ENCODE measurements around the gene AGT.
"Not testable (repeated sequence)": the region's sequence is repeated elsewhere in the genome, so short reads cannot be mapped to it uniquely, and the experiment has no call there.

Gene AGT

DNA sequence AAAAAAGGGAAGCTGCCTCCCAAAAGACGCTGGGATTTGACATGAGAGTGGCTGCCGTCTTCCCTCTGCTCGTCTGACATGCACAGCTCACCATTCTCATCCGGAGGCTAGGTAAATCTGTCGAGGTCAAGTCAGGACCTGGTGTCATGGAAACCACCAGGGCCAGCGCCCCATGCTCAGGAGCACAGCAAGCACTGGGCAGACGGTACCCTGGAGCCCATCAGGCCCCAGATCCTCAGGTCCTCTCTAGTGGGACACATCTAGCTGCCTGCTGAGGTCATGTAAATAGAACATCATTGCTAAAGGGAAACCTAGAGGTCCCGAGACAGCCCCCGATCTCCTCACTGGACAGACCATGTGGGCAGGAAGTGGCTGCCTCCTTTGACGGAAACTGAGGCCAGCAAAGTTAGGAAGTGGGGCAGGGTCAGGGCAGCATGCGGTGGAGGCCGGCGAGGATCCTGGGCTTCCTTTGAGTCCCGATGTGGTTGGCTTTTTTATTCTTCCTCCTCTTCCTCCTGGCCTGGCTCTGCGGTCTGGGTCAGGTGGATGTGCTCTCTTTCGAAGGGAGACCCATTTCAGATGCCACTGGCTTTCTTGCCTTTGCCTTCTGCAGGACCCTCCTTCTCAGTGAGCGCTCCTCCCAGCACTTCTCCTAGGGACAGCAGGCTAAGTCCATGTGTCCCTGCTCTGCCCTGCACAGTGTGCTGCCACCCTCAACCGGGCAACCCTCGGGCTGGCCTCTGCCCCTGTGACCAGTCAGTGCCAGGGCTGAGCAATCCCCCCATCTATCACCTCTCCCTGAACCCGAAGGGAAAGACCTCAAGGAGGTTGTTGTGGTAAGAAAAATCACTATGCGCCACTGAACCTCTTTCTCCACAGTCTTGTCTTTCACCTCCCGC lies 5.9 kb downstream of the AGT start:
- no peak for DNase-seq (ENCODE audit: low read depth)

DNA sequence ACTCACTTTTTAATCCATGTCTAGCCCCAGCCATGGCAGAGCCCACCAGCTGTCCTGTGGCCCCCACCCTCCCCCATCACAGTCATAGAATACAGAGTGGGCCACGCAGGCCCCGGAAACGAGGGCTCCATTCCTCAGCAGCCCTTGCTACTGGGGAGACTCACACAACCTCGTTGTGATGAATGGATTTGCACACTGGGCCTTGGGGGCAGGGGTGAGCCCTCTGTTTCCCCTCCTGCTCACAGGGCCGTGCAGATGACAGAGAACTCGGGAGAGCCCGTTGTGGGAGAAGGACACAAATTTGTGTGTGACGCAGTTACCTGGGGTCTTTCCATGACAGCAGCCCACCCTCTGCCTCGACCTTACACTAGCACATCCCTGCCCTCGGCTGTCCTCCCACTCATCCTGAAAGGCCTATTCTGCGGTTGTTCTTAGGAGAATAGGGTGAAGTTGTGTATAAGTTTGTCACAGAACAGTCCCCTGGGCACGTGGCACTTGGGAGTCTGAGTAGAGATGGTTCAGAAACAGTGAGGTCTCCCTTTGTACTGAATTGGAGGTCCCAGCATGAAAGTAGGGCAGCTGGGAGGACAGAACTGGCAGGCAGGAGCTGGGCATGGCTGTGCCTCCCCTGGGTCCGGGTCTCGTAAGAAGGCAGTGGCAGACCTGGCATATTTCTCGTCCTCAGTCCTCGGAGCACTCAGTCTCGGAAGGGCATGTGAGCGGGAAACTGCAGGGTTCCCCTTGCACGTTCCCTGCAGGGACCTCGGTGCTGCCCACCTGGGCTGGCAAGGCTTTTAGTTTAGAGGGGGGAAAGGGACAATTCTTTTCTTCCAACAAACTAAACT lies 6.8 kb downstream of the AGT start:
- DNase-seq (ENCODE audit: low read depth): no peak

DNA sequence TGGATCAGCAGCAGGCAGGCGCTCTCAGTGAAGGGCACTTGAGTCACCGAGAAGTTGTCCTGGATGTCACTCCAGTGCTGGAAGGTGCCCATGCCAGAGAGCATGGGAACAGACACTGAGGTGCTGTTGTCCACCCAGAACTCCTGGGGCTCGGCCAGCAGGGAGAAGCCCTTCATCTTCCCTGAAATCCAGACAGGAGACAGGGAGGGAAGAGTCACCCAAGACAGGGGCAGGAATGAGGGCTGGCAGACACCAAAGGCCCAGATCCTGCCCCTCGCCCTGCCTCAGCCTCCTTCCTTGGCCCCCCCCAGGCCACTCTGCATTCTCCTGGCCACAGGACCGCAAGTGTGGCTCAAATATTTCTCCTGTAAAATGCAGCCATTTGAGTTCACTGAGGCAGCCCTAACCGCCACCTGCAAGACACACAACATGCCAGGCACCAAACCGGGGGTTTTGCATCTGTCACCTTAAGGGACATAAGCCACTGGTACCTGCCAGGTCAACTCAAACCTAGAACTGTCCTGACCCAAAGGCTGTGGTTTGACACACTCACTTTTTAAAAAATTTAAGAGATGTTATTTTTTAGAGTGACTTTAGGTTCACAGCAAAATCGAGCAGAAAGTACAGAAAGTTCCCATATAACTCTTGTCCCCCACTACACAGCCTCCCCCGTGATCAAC lies 7.8 kb downstream of the AGT start:
- DNase-seq (ENCODE audit: low read depth): no peak

DNA sequence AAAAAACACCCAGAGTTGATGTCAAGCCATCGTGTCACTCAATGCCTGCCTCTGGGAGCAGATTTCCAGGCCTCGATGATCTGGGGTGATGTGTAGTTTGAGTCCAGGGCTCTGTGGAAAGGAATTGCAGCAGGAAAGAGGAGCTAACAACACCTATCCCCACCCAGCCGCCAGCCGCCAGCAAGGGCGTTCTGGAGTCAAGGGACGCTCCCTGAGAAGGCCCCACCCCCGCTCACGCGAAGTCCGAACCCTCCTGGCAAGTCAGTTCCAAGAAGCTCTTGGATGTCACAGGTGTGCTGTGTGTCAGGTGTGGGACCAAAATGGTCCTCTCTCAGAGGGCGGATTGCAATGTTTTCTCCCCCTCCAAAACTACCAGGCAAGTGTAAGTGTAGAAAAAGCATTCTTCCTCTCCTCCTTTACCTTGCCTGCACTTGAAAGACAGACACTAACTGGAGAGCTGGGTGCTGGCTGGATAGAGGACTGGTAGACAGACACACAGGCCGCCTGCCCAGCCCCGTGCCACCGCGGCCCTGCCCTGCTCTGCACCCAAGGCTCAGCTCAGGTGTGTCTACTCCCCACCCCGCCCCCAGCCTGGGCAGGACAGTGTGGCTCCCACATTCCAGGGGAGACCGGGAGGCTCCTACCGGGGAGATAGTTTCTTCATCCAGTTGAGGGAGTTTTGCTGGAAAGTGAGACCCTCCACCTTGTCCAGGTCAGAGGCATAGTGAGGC lies 8.5 kb downstream of the AGT start:
- no peak for DNase-seq (ENCODE audit: low read depth)

DNA sequence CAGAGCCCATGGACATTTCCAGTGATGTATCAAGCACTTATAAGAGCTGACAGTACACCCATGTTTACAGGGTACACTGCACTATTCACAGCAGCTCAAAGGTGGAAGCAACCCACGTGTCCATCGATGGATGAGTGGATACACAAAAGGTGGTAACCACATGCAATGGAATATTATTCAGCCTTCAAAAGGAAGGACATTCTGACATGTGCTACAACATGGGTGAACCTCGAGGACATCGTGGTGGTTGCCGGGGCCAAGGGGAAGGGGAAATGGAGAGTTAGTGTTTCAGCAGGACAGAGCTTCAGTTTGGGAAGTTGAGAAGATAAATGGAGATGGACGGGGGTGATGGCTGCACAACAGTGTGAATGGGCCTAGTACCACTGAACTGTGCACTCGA lies 9.1 kb downstream of the AGT start:
- no peak for DNase-seq (ENCODE audit: low read depth)

DNA sequence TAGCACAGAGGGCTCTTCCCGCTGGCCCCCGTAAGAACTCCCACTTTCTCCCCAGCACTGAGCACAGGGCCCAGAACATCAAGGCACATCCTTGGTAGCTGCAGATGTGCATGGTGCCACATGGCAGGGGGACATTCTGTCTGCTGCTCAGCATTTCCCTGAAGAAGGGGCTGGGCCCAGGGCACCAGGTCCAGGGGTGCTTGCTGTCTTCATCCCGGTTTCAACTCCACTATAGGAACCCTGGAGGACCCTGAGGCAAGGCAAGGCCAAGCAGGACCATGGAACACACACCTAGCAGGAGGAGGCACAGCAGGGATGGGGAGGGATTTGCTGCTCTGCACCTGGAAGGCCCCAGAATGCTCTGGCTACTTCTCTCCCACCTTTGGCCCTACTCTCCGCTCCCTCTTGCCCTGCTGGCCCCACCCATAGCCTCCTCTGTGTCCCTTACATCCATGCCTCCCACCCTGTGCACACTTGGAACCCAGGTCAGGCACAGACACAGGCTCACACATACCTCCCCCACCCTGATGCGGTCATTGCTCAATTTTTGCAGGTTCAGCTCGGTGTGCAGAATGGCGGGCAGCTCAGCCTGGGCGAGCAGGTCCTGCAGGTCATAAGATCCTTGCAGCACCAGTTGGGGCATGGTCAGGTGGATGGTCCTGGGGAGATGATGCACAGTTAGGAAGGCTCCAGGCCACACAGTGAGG lies 10.1 kb downstream of the AGT start:
- no peak for DNase-seq (ENCODE audit: low read depth)

DNA sequence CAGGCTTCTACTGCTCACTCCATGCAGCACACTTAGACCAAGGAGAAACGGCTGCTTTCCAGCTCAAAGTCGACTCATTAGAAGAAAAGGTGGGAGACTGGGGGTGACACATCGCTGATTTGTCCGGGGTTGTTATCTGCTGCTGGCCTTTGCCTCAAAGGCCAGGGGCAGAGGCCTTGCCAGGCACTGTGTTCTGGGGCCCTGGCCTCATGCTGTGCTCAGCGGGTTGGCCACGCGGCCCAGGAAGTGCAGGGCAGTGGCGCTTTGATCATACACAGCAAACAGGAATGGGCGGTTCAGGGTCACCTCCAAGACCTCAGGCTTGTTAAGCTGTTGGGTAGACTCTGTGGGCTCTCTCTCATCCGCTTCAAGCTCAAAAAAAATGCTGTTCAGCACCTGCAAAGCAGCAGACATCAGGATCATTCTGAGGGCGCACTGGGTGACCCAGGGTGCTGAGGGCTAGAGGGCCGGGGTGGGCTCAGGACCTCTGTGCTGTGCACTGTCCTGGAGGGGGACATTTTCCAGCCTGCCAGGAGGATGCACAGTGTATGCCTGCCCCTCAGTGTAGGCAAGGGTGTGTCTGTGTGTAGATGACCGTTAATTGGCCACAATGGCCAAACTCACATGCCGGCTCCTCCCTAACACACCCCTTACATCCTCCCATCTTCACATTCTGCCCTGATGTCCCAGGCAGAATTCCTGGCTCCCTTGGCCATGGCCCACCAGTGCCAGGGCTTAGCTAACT lies 10.8 kb downstream of the AGT start:
- no peak for DNase-seq (ENCODE audit: low read depth)

DNA sequence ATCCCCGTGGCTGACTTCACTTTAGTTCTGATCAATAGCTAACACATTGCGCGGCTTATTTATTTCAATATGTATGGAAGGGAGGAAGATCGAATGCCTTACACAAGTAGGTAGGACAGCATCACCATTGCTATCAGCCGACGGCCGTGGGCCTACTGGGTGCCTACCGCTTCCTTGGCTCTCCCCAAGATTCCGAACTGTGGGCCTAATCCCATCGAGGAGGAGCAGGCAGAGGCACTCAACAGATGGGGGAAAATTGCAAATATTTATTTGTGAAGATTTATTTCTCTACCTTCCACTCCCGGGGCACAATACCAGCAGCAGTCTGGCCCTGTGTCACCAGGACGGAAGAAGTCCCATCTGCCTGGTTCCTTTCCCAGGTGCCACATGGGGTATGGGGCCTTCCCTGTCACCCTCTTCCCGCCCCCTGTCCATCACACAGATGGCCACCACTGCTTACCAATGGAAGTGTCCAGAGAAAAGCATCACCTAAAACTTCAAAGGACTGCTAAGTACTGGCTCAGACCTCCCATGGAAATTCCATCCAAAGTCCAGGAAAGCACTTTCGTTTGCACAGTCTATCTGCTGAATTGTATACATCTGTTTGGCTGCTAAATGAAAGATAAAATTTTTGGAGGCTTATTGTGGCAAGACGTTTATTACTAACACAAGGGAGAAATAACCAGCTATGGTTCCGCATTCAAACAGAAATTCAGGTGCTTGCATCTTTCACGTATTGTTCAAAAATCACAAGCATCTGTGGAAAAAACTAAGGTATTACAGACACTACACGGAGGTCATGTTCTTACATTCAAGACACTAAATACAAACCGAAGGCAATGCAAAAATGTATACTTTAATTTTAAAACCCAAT lies 11.8 kb downstream of the AGT start:
- no peak for DNase-seq (ENCODE audit: low read depth)

DNA sequence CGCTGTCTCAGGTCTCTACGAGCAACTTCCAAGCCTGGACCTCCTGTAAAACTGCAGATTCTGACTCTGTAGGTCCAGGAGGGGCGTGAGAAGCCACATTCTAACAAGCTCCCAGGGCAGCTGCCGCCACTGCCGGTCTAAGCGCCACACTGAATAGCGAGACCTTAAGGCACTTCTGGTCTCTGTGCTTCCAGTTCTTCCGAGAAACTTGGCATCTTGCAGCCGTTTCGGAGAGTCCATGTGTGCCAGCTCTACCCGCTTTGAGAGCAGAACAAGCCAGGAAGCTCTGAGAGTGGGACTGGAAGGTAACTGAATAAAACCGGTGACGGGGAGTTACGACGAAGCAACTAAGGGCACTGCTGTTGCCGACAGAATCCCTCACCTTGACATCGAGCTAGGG lies 12.5 kb downstream of the AGT start:
- no peak for DNase-seq (ENCODE audit: low read depth)

DNA sequence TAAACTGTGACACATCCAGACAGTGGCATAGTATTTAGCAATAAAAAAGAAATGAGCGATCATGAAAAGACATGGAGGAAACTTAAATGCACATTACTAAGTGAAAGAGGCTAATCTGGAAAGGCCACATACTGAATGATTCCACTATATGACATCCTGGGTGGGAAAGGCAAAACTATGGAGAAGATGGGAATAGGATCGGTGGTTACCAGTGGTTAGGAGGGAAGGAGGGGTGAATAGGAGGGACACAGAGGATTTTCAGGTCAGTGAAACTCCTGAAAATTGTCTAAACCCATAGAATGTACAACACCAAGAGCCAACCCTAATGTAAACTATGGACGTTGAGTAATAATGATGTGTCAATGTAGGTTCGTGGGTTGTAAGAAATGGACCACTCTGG lies 13.8 kb downstream of the AGT start:
- no peak for DNase-seq (ENCODE audit: low read depth)

DNA sequence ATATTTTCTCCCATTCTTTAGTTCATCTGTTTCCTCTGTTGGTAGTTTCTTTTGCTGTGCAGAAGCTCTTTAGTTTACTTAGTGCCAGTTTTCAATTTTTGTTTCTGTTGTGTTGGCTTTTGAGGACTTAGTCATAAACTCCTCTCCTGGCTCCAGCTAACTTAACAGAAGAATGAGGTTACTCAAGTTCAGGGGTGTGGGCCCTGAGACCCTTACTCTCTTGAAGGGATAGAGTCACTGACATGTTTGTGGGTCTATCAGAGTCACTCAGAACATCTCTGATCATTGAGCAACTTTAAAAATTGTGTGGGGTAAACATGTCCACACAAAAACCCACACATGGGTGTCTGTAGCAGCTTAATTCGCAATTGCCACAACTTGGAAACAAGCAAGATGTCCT lies 14.2 kb downstream of the AGT start:
- DNase-seq (ENCODE audit: low read depth): no peak

DNA sequence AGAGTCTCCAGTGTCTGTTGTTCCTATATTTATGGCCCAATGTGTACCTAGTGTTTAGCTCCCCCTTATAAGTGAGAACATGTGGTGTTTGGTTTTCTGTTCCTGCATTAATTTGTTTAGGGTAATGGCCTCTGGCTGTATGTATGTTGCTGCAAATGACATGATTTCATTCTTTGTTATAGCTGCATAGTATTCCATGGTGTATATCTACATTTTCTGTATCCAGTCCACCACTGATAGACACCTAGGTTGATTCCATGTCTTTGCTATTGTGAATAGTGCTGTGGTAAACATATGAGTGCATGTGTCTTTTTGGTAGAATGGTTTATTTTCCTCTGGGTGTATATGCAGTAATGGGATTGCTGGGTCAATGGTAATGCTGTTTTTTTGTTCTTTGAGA lies 15.0 kb downstream of the AGT start:
- DNase-seq (ENCODE audit: low read depth): not testable (repeated sequence)

DNA sequence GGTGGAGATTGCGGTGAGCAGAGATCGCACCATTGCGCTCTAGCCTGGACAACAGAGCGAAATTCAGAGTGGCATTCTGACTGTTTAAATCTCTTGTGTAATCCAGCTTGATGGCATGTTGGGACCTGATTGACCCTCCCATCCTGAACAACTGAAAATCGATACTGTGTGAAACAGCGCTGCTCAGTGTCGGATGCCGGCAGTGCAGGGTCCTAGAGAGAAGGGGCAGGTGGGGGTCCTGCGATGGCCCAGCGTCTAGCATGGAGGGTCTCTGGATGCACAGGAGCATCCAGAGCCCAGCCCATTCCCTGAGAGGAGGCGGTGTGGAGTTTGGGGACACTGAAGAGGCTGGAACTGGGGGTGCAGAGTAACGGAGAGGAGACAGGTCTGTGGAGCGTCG lies 15.8 kb downstream of the AGT start:
- DNase-seq (ENCODE audit: low read depth): no peak

DNA sequence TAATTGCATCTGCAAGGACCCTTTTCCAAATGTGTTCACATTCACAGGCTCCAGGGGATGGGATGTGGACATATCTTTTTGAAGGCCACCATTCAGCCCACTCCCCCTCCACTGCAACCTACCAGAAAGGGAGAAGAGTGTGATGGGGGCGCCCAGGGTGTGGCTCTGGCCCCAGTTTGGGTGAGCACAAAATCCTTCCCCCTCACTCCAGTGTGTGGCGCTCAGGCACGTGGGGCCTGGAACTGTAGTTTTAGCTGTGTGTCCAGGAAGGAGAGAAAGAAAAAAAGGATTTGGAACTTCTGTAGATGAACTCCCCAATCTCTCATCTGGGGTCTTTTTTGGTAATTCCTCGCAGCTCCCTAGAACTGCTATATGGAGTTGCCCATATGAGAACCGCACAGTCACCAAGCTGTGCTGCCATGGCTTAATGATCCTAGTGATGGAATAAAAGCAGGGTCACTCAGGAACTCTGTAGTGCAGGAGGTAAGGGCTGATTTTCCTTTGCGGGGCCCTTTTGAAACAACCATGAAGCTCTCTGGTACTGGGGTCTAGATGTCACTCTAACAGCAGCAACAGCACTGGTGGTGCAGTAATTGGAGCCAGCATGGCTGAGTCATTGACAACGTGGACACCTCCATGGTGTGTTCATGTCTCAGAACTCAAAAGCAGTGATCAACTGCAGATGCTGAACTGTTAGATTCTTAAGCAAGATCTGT lies 17.0 kb downstream of the AGT start:
- DNase-seq (ENCODE audit: low read depth): no peak

DNA sequence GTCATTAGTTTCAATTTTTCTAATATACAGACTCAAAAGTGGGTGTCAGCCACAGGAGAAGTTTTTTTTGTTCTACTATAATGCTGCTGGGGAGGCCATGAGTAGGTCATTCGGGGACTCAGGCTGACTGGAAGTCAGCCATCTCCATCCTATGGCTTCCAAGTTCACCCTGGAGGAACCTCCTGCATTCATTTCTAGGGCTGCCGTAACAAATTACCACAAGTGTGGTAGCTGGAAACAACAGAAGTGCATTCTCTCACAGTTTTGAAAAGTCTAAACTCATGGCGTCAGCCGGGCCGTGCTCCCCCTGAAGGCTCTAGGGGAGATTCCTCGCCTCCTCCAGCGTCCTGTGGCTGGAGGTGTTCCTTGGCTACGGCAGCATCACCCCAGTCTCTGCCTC lies 17.7 kb downstream of the AGT start:
- DNase-seq (ENCODE audit: low read depth): no peak

DNA sequence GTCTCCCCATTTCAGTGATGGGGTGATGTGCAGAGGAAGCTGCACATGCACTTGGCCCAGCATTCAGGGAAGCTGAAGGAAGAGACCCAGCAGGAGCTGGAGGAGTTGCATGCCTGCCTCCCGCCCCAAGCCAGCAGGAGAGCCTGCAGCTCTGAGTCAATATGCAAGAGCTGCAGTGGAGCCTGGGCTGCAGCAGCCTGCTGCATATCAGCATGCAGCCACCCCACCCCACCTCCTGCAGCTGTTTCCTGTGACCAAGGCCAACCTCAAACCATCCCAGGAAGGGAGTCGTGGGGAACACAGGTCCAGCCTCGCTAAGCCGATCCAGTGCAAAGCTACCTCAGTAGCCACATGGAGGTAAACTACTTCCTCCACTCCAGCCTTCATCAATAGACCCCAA lies 18.9 kb downstream of the AGT start:
- no peak for DNase-seq (ENCODE audit: low read depth)

DNA sequence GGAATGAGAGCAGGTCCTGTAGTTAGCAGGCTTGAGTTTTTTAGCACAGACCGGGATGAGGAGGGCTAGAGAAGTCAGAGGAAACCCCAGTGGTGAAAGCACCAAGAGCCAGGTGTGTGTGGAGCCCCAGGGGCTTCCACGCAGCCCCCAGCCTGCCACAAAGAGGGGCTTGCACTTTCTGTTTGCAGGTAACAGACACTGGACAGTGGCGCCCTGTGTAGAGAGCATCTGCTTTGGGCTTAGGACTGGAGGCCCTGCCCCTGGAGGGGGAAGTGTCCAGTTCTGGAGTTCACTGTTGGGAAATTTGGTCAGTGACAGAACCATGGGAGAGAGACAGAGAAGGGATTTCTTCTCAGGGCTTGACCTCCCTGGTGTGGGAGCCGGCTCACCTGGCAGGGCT lies 19.5 kb downstream of the AGT start:
- DNase-seq (ENCODE audit: low read depth): no peak

DNA sequence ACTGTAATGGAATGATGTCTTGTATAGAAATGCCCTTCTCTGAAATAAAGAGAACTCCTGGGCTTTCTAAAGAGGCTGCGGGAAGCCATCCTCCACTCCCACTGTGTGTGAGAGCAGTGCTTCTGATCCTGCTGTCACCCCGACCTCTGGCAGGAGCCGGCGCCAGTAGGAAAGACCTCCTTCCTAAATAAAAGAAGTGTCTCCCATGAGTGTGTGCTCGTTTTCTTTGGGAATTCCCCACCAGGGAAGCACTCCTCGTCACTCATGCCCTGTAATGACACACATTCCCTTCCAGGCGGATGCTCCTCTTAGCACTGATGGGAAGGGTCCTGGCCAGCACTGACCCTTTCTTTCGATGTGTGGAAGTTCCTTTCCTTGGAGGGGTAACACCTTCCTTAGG lies 20.1 kb downstream of the AGT start:
- no peak for DNase-seq (ENCODE audit: low read depth)

DNA sequence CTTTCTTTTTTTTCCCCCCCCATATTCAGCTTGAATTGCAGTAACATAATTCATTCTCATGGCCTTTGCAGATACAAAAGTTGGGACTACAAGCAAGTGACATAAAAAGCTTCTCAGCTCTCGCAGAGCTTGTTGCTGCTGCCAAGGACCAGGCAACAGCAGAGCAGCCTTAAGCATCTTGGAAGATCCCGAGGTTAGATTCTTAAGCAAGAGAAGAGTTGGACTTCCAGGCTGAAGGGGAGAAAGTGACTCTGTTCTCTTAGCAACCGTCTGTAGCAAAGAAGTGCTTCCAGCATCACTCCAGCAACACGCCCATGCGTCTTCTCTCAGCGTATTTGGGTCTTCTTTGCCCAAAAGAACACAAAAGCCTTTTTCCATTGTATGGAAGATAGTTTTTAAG lies 20.7 kb downstream of the AGT start:
- DNase-seq (ENCODE audit: low read depth): no peak
